Sigmoid colon (tissue), 7 donors: ENCODE measurements around the gene CFAP57. TPM values are rescaled to one million over a fixed set of nuclear protein-coding genes. Genes with fewer than 3 reads are reported as not detected.

Experiments
- DNase-seq: peaks from one replicate; pipeline ENCODE4 v3.0.0-alpha.2; 2019
- H3K27ac ChIP-seq, 4 donors: fragments of 200-600 bp; sonication (generic); one replicate each; pipeline ENCODE4 v1.5.1; 2016 to 2019; ENCODE audit warnings: mild to moderate bottlenecking in 1 of 4
- H3K27me3 ChIP-seq, 3 donors: fragments of 200-600 bp; sonication (generic); one replicate each; pipeline ENCODE4 v1.5.1; 2019; ENCODE audit warnings: mild to moderate bottlenecking in 1 of 3
- H3K36me3 ChIP-seq, 4 donors: fragments of 200-600 bp; sonication (generic); one replicate each; pipeline ENCODE4 v1.5.1; 2016 to 2019
- H3K4me1 ChIP-seq, 4 donors: fragments of 200-600 bp; sonication (generic); one replicate each; pipeline ENCODE4 v1.5.1; 2017 to 2019
- H3K4me3 ChIP-seq, 4 donors: fragments of 200-600 bp; sonication (generic); one replicate each; pipeline ENCODE4 v1.5.1; 2017 to 2019; ENCODE audit warnings: mild to moderate bottlenecking in 2 of 4, moderate library complexity in 1 of 4
- H3K9me3 ChIP-seq, 4 donors: fragments of 200-600 bp in 3 of 4; sonication (generic) in 3 of 4; one replicate each; pipeline versions ENCODE4 v1.5.1 to v1.6.1; 2013 to 2019
- CTCF ChIP-seq, 4 experiments: fragments of 450-650 bp in 3 of 4; fragments of 200-600 bp in 1 of 4; IDR thresholded peaks; one replicate each; pipeline ENCODE4 v1.5.1; 2016 to 2019; ENCODE audit warnings: antibody characterized with exemption in 4 of 4, mild to moderate bottlenecking in 3 of 4, moderate library complexity in 2 of 4
- EP300 ChIP-seq, 4 donors: sonication (generic); formaldehyde crosslinking; IDR thresholded peaks; one replicate each; pipeline ENCODE4 v1.6.1; 2017; ENCODE audit warnings: antibody characterized with exemption in 4 of 4
- POLR2A ChIP-seq, 2 donors: fragments of 450-650 bp; IDR thresholded peaks; one replicate each; pipeline ENCODE4 v1.6.1; 2016; ENCODE audit warnings: antibody characterized with exemption in 2 of 2, mild to moderate bottlenecking in 2 of 2, moderate library complexity in 2 of 2
- POLR2AphosphoS5 ChIP-seq, 4 donors: sonication (generic); formaldehyde crosslinking; IDR thresholded peaks; one replicate each; pipeline ENCODE4 v1.6.1; 2017; ENCODE audit warnings: antibody characterized with exemption in 4 of 4
- WGBS, 2 donors: extraction: QIAGEN DNeasy Blood & Tissue Kit; methylation state at CpG; one replicate each; pipeline ENCODE4 v1.1.7; 2013; 5-methylcytosine and 5-hydroxymethylcytosine counted together
- intact Hi-C: fragments of 100-400 bp; cut with DNase I; formaldehyde crosslinking; loops from one replicate; pipeline ENCODE4 v1.15.1; 2023
- polyA plus RNA-seq, 3 donors: library from polyadenylated mRNA; stranded (reverse); fragments of 200-250 nt; gene quantifications; one replicate each; pipeline ENCODE4 v1.2.3, GENCODE V29; 2013
- total RNA-seq, 4 donors: library from RNA; depleted of rRNA; stranded (reverse); fragments of >200 nt; gene quantifications; one replicate each; pipeline ENCODE4 v1.1.0, GENCODE V29; 2016
- donor health status: healthy with polysubstance abuse.
- donor health status: Bipolar disorder and iron deficiency.
- donor health status: healthy.

Gene CFAP57
- total and polyA plus RNA-seq, 7 donors: under 0.01 to 0.06 TPM; not detected in 5

GRCh38 chr1:43227143-43227764, 55.1 kb downstream of the CFAP57 start:
- H3K27me3 ChIP-seq: no peaks in the 10 kb centered on the region
- no peaks in the 10 kb centered on the region for H3K36me3 ChIP-seq
- WGBS, 2 donors: 14 to 22% methylated on average over 10 of the region's 10 CpGs
- no peaks in the 10 kb centered on the region for H3K9me3 ChIP-seq
- no peaks in the 10 kb centered on the region for H3K4me1 ChIP-seq
- TF ChIP-seq POLR2A (IDR thresholded peaks at IDR 0.05) (no peak), CTCF (IDR thresholded peaks at IDR 0.05) (peak; percentile 88 to 94 (median 90)), POLR2AphosphoS5 (IDR thresholded peaks at IDR 0.05) (no peak)
- DNase-seq: peak; percentile 90
- intact Hi-C loops: loop anchor here (1.0 kb wide), 2 partner anchors 141 to 187 kb away; partner anchors contain the start of gene ELOVL1
- no peak overlapping the region for H3K4me3 ChIP-seq
- H3K27ac ChIP-seq: no peak overlapping the region

- Histone ChIP-seq H3K36me3 (no peaks in the 10 kb centered on the region), H3K27ac (peak overlapping the region; percentile 23 to 56 (median 49)), H3K27me3 (no peaks in the 10 kb centered on the region), H3K4me3 (no peak overlapping the region), H3K9me3 (no peaks in the 10 kb centered on the region), H3K4me1 (no peaks in the 10 kb centered on the region)
- DNase-seq: no peak
- intact Hi-C loops: no loop called here
- TF ChIP-seq POLR2AphosphoS5 (IDR thresholded peaks at IDR 0.05) (no peak), POLR2A (IDR thresholded peaks at IDR 0.05) (no peak), EP300 (IDR thresholded peaks at IDR 0.05) (no peak), CTCF (IDR thresholded peaks at IDR 0.05) (no peak)
- WGBS, 2 donors: 84 to 92% methylated on average over 6 of the region's 6 CpGs
Measured at GRCh38 chr1:43229826-43230780, 58.0 kb downstream of the CFAP57 start.

GRCh38 chr1:43232074-43232473, 59.9 kb downstream of the CFAP57 start:
- no peak overlapping the region for H3K4me3 ChIP-seq
- DNase-seq: no peak
- no peaks in the 10 kb centered on the region for H3K4me1 ChIP-seq
- TF ChIP-seq EP300 (IDR thresholded peaks at IDR 0.05) (no peak), CTCF (IDR thresholded peaks at IDR 0.05) (no peak), POLR2A (IDR thresholded peaks at IDR 0.05) (no peak), POLR2AphosphoS5 (IDR thresholded peaks at IDR 0.05) (no peak)
- H3K36me3 ChIP-seq: no peaks in the 10 kb centered on the region
- no peak overlapping the region for H3K27ac ChIP-seq
- H3K9me3 ChIP-seq: no peaks in the 10 kb centered on the region
- no peaks in the 10 kb centered on the region for H3K27me3 ChIP-seq
- 67 to 70% methylated on average over 4 of the region's 4 CpGs for WGBS, 2 donors
- intact Hi-C loops: no loop called here

GRCh38 chr1:43232482-43232881, 60.4 kb downstream of the CFAP57 start:
- Histone ChIP-seq H3K36me3 (no peaks in the 10 kb centered on the region), H3K27me3 (no peaks in the 10 kb centered on the region), H3K9me3 (no peaks in the 10 kb centered on the region), H3K4me3 (no peak overlapping the region), H3K4me1 (no peaks in the 10 kb centered on the region), H3K27ac (no peak overlapping the region)
- DNase-seq: no peak
- intact Hi-C loops: no loop called here
- 96 to 97% methylated on average over 4 of the region's 4 CpGs for WGBS, 2 donors
- TF ChIP-seq POLR2AphosphoS5 (IDR thresholded peaks at IDR 0.05) (no peak), CTCF (IDR thresholded peaks at IDR 0.05) (no peak), EP300 (IDR thresholded peaks at IDR 0.05) (no peak), POLR2A (IDR thresholded peaks at IDR 0.05) (no peak)
